Parathyroid adenoma (tissue), 2 donors: ENCODE data around the gene UTS2B.

ENCODE experiments used
- H2AFZ ChIP-seq: fragments of 300-600 bp; sonication (generic); one replicate; pipeline ENCODE4 v1.7.0; 2017; ENCODE audit warnings: antibody characterized with exemption, mild to moderate bottlenecking
- H3K27ac ChIP-seq: fragments of 300-600 bp; sonication (generic); one replicate; pipeline ENCODE4 v1.7.0; 2017
- H3K27me3 ChIP-seq: fragments of 300-600 bp; sonication (generic); one replicate; pipeline ENCODE4 v1.7.0; 2017; ENCODE audit warnings: low read length; ENCODE audit not compliant: control insufficient read depth, insufficient read depth
- H3K36me3 ChIP-seq: fragments of 300-600 bp; sonication (generic); one replicate; pipeline ENCODE4 v1.7.0; 2017; ENCODE audit warnings: low read length; ENCODE audit not compliant: control insufficient read depth, insufficient read depth
- H3K4me1 ChIP-seq: fragments of 300-600 bp; sonication (generic); one replicate; pipeline ENCODE4 v1.7.0; 2017; ENCODE audit warnings: control low read depth
- H3K4me2 ChIP-seq: fragments of 300-600 bp; sonication (generic); one replicate; pipeline ENCODE4 v1.7.0; 2017; ENCODE audit warnings: low read length
- H3K4me3 ChIP-seq: fragments of 300-600 bp; sonication (generic); one replicate; pipeline ENCODE4 v1.7.0; 2017; ENCODE audit warnings: low read depth, low read length
- H3K79me2 ChIP-seq: fragments of 300-600 bp; sonication (generic); one replicate; pipeline ENCODE4 v1.7.0; 2017; ENCODE audit warnings: control low read depth
- H3K9ac ChIP-seq: fragments of 300-600 bp; sonication (generic); one replicate; pipeline ENCODE4 v1.7.0; 2017; ENCODE audit warnings: mild to moderate bottlenecking
- H3K9me3 ChIP-seq: fragments of 300-600 bp; sonication (generic); one replicate; pipeline ENCODE4 v1.7.0; 2017; ENCODE audit warnings: low read length; ENCODE audit not compliant: control insufficient read depth
- CTCF ChIP-seq: fragments of 300-600 bp; sonication (generic); IDR thresholded peaks from one replicate; pipeline ENCODE4 v1.7.0; 2017; ENCODE audit warnings: antibody characterized with exemption, mild to moderate bottlenecking
- donor health status: primary hyperparathyroidism.

The UTS2B gene

DNA sequence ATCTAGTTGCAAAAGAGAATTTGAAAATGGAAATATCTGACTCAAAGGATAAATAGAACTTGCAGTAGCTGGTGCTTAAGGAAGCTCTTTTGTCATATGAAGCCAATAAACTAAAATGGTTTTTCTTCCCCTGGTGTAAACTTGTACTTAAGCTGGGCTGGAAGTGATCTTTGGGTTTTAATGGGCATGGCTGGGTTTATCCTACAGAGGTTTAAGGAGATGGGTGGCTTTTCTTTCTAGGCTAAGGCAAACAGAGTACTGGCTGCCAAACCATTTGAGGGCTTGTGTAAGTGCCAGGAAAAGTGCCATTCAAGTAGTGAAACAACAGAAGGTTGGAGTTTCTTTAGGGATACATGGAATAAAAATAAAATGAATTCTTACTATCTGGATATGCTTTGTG lies 12.1 kb upstream of the UTS2B start:
- H3K27ac ChIP-seq, result no peak overlapping the region
- TF ChIP-seq CTCF, result no peak

DNA sequence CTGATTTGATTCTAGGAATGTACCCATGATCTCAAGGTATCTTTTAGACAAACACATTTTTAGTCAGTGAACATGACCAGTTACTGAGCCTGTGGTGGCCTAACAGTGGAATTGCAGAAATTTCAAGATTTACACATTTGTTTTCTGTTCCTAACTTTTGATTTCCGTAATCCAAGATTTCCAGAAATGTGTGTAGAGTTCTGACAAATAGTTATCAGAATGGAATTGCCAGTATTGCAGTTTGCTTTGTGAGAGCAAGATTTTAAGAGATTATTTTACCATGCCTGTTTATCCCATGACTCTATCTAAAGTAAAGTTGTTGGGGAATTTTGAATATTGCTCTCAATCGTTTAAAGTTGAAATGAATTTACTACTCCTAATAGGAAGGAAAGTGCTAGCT lies 11.7 kb upstream of the UTS2B start:
- Histone ChIP-seq H3K79me2 (peaks cover 55% of the 10 kb centered on the region), H3K4me1 (no peaks in the 10 kb centered on the region), H2AFZ (no peak overlapping the region), H3K4me3 (no peak overlapping the region), H3K9ac (no peak overlapping the region), H3K4me2 (no peak overlapping the region), H3K36me3 (no peaks in the 10 kb centered on the region), H3K27ac (no peak overlapping the region), H3K9me3 (no peaks in the 10 kb centered on the region), H3K27me3 (no peaks in the 10 kb centered on the region)
- TF ChIP-seq CTCF, result no peak

More for the DNA sequence above, 12.1 kb upstream of the UTS2B start:
- Histone ChIP-seq H3K9ac (no peak overlapping the region), H3K9me3 (no peaks in the 10 kb centered on the region), H3K36me3 (no peaks in the 10 kb centered on the region), H3K27me3 (no peaks in the 10 kb centered on the region), H3K4me2 (no peak overlapping the region), H3K79me2 (peaks cover 54% of the 10 kb centered on the region), H3K4me1 (no peaks in the 10 kb centered on the region), H3K4me3 (no peak overlapping the region), H2AFZ (no peak overlapping the region)

- H3K27ac ChIP-seq, result no peak overlapping the region
Observed at GRCh38 chr3:191340966-191341365, 10.6 kb upstream of the UTS2B start.

DNA sequence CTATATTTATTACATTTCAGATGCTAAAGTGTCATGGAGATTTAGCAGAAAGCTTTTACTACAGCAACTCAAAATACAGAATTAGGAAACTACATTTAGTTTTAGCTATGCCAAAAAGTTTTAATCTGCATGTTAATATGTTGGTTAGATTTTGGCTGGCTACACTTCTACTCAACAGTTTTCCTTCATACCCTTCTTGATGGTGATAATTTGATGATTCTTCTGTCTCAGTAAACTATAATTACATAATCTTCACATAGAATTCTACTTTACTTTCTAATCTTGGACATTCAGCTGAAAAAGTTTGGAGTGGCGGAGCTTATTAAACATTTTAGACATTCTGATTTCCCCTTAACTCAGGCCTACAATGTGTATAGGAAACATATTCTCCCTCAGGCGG lies 10.0 kb upstream of the UTS2B start:
- no peak overlapping the region for H3K9ac ChIP-seq
- peaks cover 57% of the 10 kb centered on the region for H3K79me2 ChIP-seq
- H3K4me1 ChIP-seq, result no peaks in the 10 kb centered on the region
- no peaks in the 10 kb centered on the region for H3K27me3 ChIP-seq
- TF ChIP-seq CTCF, result no peak
- no peaks in the 10 kb centered on the region for H3K9me3 ChIP-seq
- no peaks in the 10 kb centered on the region for H3K36me3 ChIP-seq
- H3K27ac ChIP-seq, result no peak overlapping the region
- no peak overlapping the region for H3K4me3 ChIP-seq
- no peak overlapping the region for H3K4me2 ChIP-seq
- no peak overlapping the region for H2AFZ ChIP-seq

More at GRCh38 chr3:191340966-191341365, 10.6 kb upstream of the UTS2B start:
- Histone ChIP-seq H2AFZ (no peak overlapping the region), H3K4me2 (no peak overlapping the region), H3K4me3 (no peak overlapping the region), H3K27me3 (no peaks in the 10 kb centered on the region), H3K79me2 (peaks cover 56% of the 10 kb centered on the region), H3K9ac (no peak overlapping the region), H3K36me3 (no peaks in the 10 kb centered on the region), H3K9me3 (no peaks in the 10 kb centered on the region), H3K4me1 (no peaks in the 10 kb centered on the region)
- TF ChIP-seq CTCF, result no peak

GRCh38 chr3:191339316-191339917 lies 9.1 kb upstream of the UTS2B start:
- Histone ChIP-seq H3K4me3 (no peak overlapping the region), H3K79me2 (peaks cover 61% of the 10 kb centered on the region)

More at GRCh38 chr3:191339316-191339917, 9.1 kb upstream of the UTS2B start:
- Histone ChIP-seq H3K36me3 (no peaks in the 10 kb centered on the region), H3K27ac (no peak overlapping the region), H3K4me1 (no peaks in the 10 kb centered on the region), H3K9ac (no peak overlapping the region), H3K27me3 (no peaks in the 10 kb centered on the region), H3K4me2 (no peak overlapping the region), H3K9me3 (no peaks in the 10 kb centered on the region), H2AFZ (no peak overlapping the region)
- TF ChIP-seq CTCF, result no peak
